ENCODE data around the gene JUN. TPM values are rescaled to one million over a fixed set of nuclear protein-coding genes. Genes with fewer than 3 reads are reported as not detected.

JUN gene
- total and polyA plus RNA-seq, 2 experiments from 2014 or later, result 23.3 to 28.5 TPM

GRCh38 chr1:58815686-58816071 is 31.8 kb upstream of the JUN start (continued):
- TF ChIP-seq ZNF331 (CRISPR knock-in tag; IDR thresholded peaks at IDR 0.05; ENCODE audit: low read depth), result no peak
- no peak for TF ChIP-seq JUNB (IDR thresholded peaks at IDR 0.05; ENCODE audit: unreplicated experiment)
- TF ChIP-seq ETS1 (IDR thresholded peaks at IDR 0.05), result no peak
- no peak for TF ChIP-seq CREB1 (CRISPR knock-in tag; IDR thresholded peaks at IDR 0.05; ENCODE audit: low read depth)
- no peak for TF ChIP-seq ZNF114 (CRISPR knock-in tag; IDR thresholded peaks at IDR 0.05)
- no peak for TF ChIP-seq CTCF (conservative IDR thresholded peaks at IDR 0.05; ENCODE audit: low read depth in 2 of 2)

- peak overlapping the region; percentile 79 for H3K4me2 ChIP-seq
- peak; percentile 60 for ATAC-seq
- no peaks in the 10 kb centered on the region for H4K20me1 ChIP-seq (replicated peaks; ENCODE audit: insufficient read depth)
- H3K27me3 Mint-ChIP-seq (ENCODE audit: insufficient read depth, low read depth, poor library complexity), result peaks cover 25% of the 10 kb centered on the region
- peaks cover 22% of the 10 kb centered on the region for H3K4me1 ChIP-seq (ENCODE audit: insufficient read depth)
- H3K4me3 Mint-ChIP-seq, result peak overlapping the region; percentile 80
- H3F3A ChIP-seq (replicated peaks; ENCODE audit: low read depth), result peaks cover 13% of the 10 kb centered on the region
- peak overlapping the region; percentile 55 for H3K4me3 ChIP-seq
- no peak overlapping the region for H3K27ac ChIP-seq (ENCODE audit: low read depth)
- no peaks in the 10 kb centered on the region for H3K36me3 ChIP-seq (ENCODE audit: insufficient read depth)
- H3K27me3 ChIP-seq (ENCODE audit: insufficient read depth), result peaks cover 24% of the 10 kb centered on the region
- 0 out of 2 replicates have a peak, but pooled peaks cover 5% of the 10 kb centered on the region for H3K9me2 ChIP-seq (ENCODE audit: insufficient read depth)
- no peaks in the 10 kb centered on the region for H3K36me3 Mint-ChIP-seq (ENCODE audit: low read depth)
- H3K4me1 Mint-ChIP-seq, result peaks cover 21% of the 10 kb centered on the region
- no peak for TF ChIP-seq STAT1 (IDR thresholded peaks at IDR 0.05; ENCODE audit: unreplicated experiment)
- no peak for TF ChIP-seq JUNB (IDR thresholded peaks at IDR 0.05; ENCODE audit: unreplicated experiment)
- TF ChIP-seq ZNF331 (CRISPR knock-in tag; IDR thresholded peaks at IDR 0.05; ENCODE audit: low read depth), result no peak
- TF ChIP-seq CTCF (conservative IDR thresholded peaks at IDR 0.05; ENCODE audit: low read depth in 2 of 2), result no peak
- no peak for TF ChIP-seq EZH2 (IDR thresholded peaks at IDR 0.05; ENCODE audit: low read depth, unreplicated experiment)
- TF ChIP-seq ETS1 (IDR thresholded peaks at IDR 0.05), result no peak
- no peak for TF ChIP-seq EZH2phosphoT487 (IDR thresholded peaks at IDR 0.05; ENCODE audit: unreplicated experiment)
- no peak for TF ChIP-seq REST (IDR thresholded peaks at IDR 0.05; ENCODE audit: unreplicated experiment)
- no peak for TF ChIP-seq NANOG (IDR thresholded peaks at IDR 0.05; ENCODE audit: borderline replicate concordance)
- TF ChIP-seq ZNF114 (CRISPR knock-in tag; IDR thresholded peaks at IDR 0.05), result no peak
- H3K27ac Mint-ChIP-seq, result no peak overlapping the region
- peak overlapping the region; percentile 67 for H2AFZ ChIP-seq
- no peaks in the 10 kb centered on the region for H3K9me3 Mint-ChIP-seq
- H3K79me2 ChIP-seq (replicated peaks; ENCODE audit: insufficient read depth), result no peaks in the 10 kb centered on the region
- DNase-seq (ENCODE audit: low spot score), result peak; percentile 89
These were observed 31.3 kb upstream of the JUN start for GRCh38 chr1:58815069-58815685.

Data from GM23338 (cell line).